SK-N-MC (cell line): ENCODE data around the gene CRACDL.

ENCODE experiments used
- EZH2 ChIP-seq: fragments of 200-600 bp; sonication (generic); IDR thresholded peaks from one replicate; pipeline ENCODE4 v1.6.1; 2017; ENCODE audit warnings: antibody characterized with exemption
- POLR2AphosphoS5 ChIP-seq: IDR thresholded peaks from 2 replicates; pipeline ENCODE4 v1.6.1; 2012; ENCODE audit warnings: mild to moderate bottlenecking, low read depth, low read length, borderline replicate concordance

DNA sequence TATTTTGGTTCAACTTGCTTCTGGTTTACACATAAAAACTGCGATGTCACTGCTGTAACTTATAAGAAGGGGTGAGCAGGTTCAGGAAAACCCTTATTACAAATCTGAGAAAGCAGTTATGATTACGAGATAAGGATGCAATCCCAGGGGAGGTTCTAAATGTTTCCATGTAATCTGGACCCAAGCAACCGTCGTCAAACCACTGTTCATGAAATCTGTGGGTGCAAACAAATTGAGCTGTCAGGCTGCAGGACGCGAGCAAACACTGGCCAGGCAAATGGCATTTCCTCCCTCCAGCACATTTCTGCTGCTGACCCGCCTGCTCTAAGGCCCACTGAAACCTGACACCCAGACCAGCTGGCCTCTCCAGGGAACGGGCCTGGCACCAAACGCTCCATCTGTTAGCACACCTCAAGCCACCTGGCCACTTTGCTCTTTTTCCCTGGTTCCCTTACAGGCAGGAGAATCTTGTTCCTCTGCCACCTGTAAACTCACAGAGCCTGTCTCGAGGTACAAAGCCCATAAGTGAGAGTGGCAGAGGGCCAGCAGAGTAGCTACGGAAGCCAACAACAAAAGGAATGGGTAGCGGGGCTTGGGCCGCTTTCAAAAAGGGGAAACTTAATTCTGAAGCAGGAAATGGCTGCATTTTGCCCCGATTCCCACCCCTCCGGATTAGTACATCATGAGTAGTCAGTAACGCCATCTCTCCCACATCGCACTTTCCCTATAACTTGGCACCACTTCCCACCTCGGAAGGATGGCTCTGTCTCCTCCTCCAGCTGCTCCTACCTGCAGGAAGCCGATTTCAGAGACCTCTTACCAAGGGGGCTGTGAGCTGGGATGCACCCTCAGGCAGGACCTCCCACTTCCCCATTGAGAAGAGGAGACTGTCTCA, 26.5 kb downstream of the CRACDL start:
- TF ChIP-seq POLR2AphosphoS5 (no peak), EZH2 (no peak)
